ENCODE data around the gene LPCAT1.
"Not testable (repeated sequence)": the region's sequence is repeated elsewhere in the genome, so short reads cannot be mapped to it uniquely, and the experiment has no call there.

LPCAT1 gene

GRCh38 chr5:1521671-1522600, 1.8 kb downstream of the LPCAT1 start:
- DNase-seq, result no peak

GRCh38 chr5:1520791-1521453, 2.8 kb downstream of the LPCAT1 start:
- DNase-seq, result no peak

- DNase-seq, result no peak
Measured at GRCh38 chr5:1519631-1520210, 4.0 kb downstream of the LPCAT1 start.

- DNase-seq, result no peak
Measured at GRCh38 chr5:1517838-1518237, 5.9 kb downstream of the LPCAT1 start.

- DNase-seq, result no peak
Measured at GRCh38 chr5:1516615-1517601, 6.9 kb downstream of the LPCAT1 start.

- no peak for DNase-seq
Measured at GRCh38 chr5:1515921-1516571, 7.7 kb downstream of the LPCAT1 start.

- no peak for DNase-seq
Measured at GRCh38 chr5:1515311-1515920, 8.3 kb downstream of the LPCAT1 start.

- DNase-seq, result not testable (repeated sequence)
Measured at GRCh38 chr5:1514819-1515310, 8.9 kb downstream of the LPCAT1 start.

- no peak for DNase-seq
Measured at GRCh38 chr5:1514027-1514818, 9.5 kb downstream of the LPCAT1 start.

GRCh38 chr5:1513326-1514026, 10.3 kb downstream of the LPCAT1 start:
- no peak for DNase-seq

- DNase-seq, result no peak
Measured at GRCh38 chr5:1512541-1513291, 11.0 kb downstream of the LPCAT1 start.

- no peak for DNase-seq
Measured at GRCh38 chr5:1511651-1512540, 11.9 kb downstream of the LPCAT1 start.

GRCh38 chr5:1511048-1511447, 12.7 kb downstream of the LPCAT1 start:
- no peak for DNase-seq

- no peak for DNase-seq
Measured at GRCh38 chr5:1510631-1511030, 13.1 kb downstream of the LPCAT1 start.

GRCh38 chr5:1510151-1510561, 13.6 kb downstream of the LPCAT1 start:
- DNase-seq, result no peak

- DNase-seq, result no peak
Measured at GRCh38 chr5:1509346-1510085, 14.2 kb downstream of the LPCAT1 start.

GRCh38 chr5:1508659-1509290, 15.0 kb downstream of the LPCAT1 start:
- DNase-seq, result no peak

Data from activated CD4-positive, CD25-positive, alpha-beta regulatory T cell (primary cell).